HepG2 (cell line): ENCODE data around the gene PTPRM. TPM values are rescaled to one million over a fixed set of nuclear protein-coding genes. Genes with fewer than 3 reads are reported as not detected.

Experiments
- BRD4 ChIP-seq: sonication (generic); formaldehyde crosslinking; IDR thresholded peaks from 2 replicates; pipeline ENCODE4 v1.4.0; 2020; ENCODE audit warnings: missing genetic modification reagents
- CREM ChIP-seq, 2 experiments: sonication (generic) in 1 of 2; formaldehyde crosslinking in 1 of 2; IDR thresholded peaks; 2 replicates each; pipeline versions ENCODE4 v1.4.0 to v1.6.1; 2016 to 2020; ENCODE audit warnings: antibody characterized with exemption in 1 of 2, mild to moderate bottlenecking in 1 of 2, missing genetic modification reagents in 1 of 2
- FOXJ3 ChIP-seq: sonication (generic); formaldehyde crosslinking; IDR thresholded peaks from 2 replicates; pipeline ENCODE4 v1.4.0; 2020; ENCODE audit warnings: missing genetic modification reagents, mild to moderate bottlenecking, borderline replicate concordance
- JUN ChIP-seq: sonication (generic); formaldehyde crosslinking; IDR thresholded peaks from 2 replicates; pipeline ENCODE4 v1.4.0; 2020; ENCODE audit warnings: mild to moderate bottlenecking, missing genetic modification reagents
- MED1 ChIP-seq: sonication (generic); formaldehyde crosslinking; IDR thresholded peaks from 2 replicates; pipeline ENCODE4 v1.4.0; 2020; ENCODE audit warnings: missing genetic modification reagents
- NCOA2 ChIP-seq: sonication (generic); formaldehyde crosslinking; IDR thresholded peaks from 2 replicates; pipeline ENCODE4 v1.8.0; 2022; ENCODE audit warnings: inconsistent platforms
- NFE2L2 ChIP-seq: fragments of 150-350 bp; IDR thresholded peaks from 2 replicates; pipeline ENCODE4 v1.6.1; 2014; ENCODE audit warnings: low read length
- NR1H2 ChIP-seq: sonication (generic); formaldehyde crosslinking; IDR thresholded peaks from 2 replicates; pipeline ENCODE4 v1.8.1; 2022; ENCODE audit warnings: low read depth, missing genetic modification reagents, borderline replicate concordance
- PAF1 ChIP-seq: IDR thresholded peaks from 2 replicates; pipeline ENCODE4 v1.6.1; 2016; ENCODE audit warnings: missing genetic modification reagents, missing compliant biosample characterization
- PHB2 ChIP-seq: fragments of 450-650 bp; IDR thresholded peaks from 2 replicates; pipeline ENCODE4 v1.6.1; 2018; ENCODE audit not compliant: partially characterized antibody
- U2AF1 ChIP-seq: fragments of 200-400 bp; formaldehyde crosslinking; optimal IDR thresholded peaks from 2 replicates; pipeline ENCODE3; 2017; ENCODE audit warnings: mild to moderate bottlenecking, low read depth, low read length
- XBP1 ChIP-seq: sonication (generic); formaldehyde crosslinking; IDR thresholded peaks from 2 replicates; pipeline ENCODE4 v1.5.0; 2020; ENCODE audit warnings: missing genetic modification reagents
- ZMYM3 ChIP-seq: sonication (generic); formaldehyde crosslinking; IDR thresholded peaks from 2 replicates; pipeline ENCODE4 v1.5.1; 2020; ENCODE audit warnings: mild to moderate bottlenecking, missing genetic modification reagents
- ZNF775 ChIP-seq: sonication (generic); formaldehyde crosslinking; IDR thresholded peaks from 2 replicates; pipeline ENCODE4 v1.4.0; 2020; ENCODE audit warnings: missing genetic modification reagents, mild to moderate bottlenecking, moderate library complexity, borderline replicate concordance
- polyA plus RNA-seq, 8 experiments: library from polyadenylated mRNA; depleted of rRNA in 3 of 8; stranded (reverse) in 7 of 8; unstranded in 1 of 8; fragments of >200 nt; fragmentation: Illumina TruSeq in 4 of 8; extraction: Trizol in 4 of 8; gene quantifications; 2 replicates each; pipeline versions ENCODE4 v1.2.1 to v1.2.3, GENCODE V29; 2011 to 2016; ENCODE audit warnings: low read depth in 4 of 8, missing spikeins in 1 of 8, mixed read lengths in 1 of 8; ENCODE audit not compliant: insufficient read depth in 1 of 8
- total RNA-seq, 5 experiments: library from RNA; depleted of rRNA; stranded (reverse); fragments of >200 nt; fragmentation: Illumina TruSeq; extraction: Trizol; gene quantifications; 2 replicates each; pipeline ENCODE4 v1.2.3, GENCODE V29; 2016; ENCODE audit warnings: low read depth in 1 of 5
- TF ChIP-seq, protein P1 (sequence below): sonication (generic); formaldehyde crosslinking; IDR thresholded peaks from 2 replicates; pipeline ENCODE4 v1.5.0; 2020; ENCODE audit warnings: mild to moderate bottlenecking, missing genetic modification reagents, moderate library complexity
- TF ChIP-seq, protein P2 (sequence below): sonication (generic); formaldehyde crosslinking; IDR thresholded peaks from 2 replicates; pipeline ENCODE4 v1.5.1; 2020; ENCODE audit warnings: missing genetic modification reagents, mild to moderate bottlenecking, borderline replicate concordance
- TF ChIP-seq, protein P3 (sequence below): IDR thresholded peaks from 2 replicates; pipeline ENCODE4 v1.6.1; 2016
- TF ChIP-seq, protein P4 (sequence below): sonication (generic); formaldehyde crosslinking; IDR thresholded peaks from 2 replicates; pipeline ENCODE4 v1.4.0; 2020; ENCODE audit warnings: missing genetic modification reagents
- TF ChIP-seq, protein P5 (sequence below): sonication (generic); formaldehyde crosslinking; IDR thresholded peaks from 2 replicates; pipeline ENCODE4 v1.4.0; 2020; ENCODE audit warnings: missing genetic modification reagents; ENCODE audit errors: not compliant biosample characterization
- TF ChIP-seq, protein P6 (sequence below): sonication (generic); formaldehyde crosslinking; IDR thresholded peaks from 2 replicates; pipeline ENCODE4 v1.8.0; 2022; ENCODE audit warnings: mild to moderate bottlenecking, missing genetic modification reagents; ENCODE audit not compliant: insufficient replicate concordance
- TF ChIP-seq, protein P7 (sequence below): sonication (generic); formaldehyde crosslinking; IDR thresholded peaks from 2 replicates; pipeline ENCODE4 v1.8.0; 2022; ENCODE audit warnings: mild to moderate bottlenecking, missing genetic modification reagents, moderate library complexity

The PTPRM gene
- total and polyA plus RNA-seq, 2 of the 13 experiments (the other 11 are each of a cell fraction or from before 2014, with no cell fraction given) = 12.6 to 108 TPM

DNA sequence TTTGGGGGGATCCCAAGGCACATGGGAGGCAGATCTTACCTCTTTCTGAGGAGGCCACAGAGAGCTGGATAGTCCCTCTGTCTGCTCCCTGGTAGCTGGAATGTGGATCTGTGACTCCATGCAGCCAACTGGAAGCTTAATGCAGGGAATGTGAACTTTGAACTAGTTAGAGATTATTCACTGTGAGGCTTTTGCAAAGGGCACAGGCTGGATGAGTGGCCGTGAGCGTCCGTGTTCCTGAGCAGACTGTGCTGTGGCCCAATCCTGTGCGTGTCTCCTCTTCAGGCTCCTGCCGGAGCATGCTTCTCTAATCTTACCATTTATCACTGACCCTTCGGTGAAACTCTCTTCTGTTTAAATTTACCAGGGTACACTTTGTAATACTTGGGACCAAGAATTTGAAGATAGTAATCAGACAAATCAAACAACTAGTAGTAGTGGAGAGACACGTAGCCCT lies 187.6 kb downstream of the PTPRM start (continued):
- TF ChIP-seq, protein P1, sequence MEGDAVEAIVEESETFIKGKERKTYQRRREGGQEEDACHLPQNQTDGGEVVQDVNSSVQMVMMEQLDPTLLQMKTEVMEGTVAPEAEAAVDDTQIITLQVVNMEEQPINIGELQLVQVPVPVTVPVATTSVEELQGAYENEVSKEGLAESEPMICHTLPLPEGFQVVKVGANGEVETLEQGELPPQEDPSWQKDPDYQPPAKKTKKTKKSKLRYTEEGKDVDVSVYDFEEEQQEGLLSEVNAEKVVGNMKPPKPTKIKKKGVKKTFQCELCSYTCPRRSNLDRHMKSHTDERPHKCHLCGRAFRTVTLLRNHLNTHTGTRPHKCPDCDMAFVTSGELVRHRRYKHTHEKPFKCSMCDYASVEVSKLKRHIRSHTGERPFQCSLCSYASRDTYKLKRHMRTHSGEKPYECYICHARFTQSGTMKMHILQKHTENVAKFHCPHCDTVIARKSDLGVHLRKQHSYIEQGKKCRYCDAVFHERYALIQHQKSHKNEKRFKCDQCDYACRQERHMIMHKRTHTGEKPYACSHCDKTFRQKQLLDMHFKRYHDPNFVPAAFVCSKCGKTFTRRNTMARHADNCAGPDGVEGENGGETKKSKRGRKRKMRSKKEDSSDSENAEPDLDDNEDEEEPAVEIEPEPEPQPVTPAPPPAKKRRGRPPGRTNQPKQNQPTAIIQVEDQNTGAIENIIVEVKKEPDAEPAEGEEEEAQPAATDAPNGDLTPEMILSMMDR = 0 out of 2 replicates have a peak, but pooled peaks have one; percentile 16
- TF ChIP-seq PHB2 = no peak
- TF ChIP-seq, protein P2, sequence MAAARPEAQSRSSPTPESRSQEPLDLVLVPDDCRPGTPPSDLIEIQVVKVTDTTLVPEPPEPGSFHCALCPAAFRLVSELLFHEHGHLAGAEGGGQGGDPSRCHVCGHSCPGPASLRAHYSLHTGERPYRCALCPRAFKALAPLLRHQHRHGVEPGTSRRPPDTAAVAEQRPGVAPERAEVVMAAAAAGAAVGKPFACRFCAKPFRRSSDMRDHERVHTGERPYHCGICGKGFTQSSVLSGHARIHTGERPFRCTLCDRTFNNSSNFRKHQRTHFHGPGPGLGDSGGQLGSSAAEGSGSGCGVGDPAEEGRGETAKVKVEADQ (CRISPR knock-in tag) = no peak; the same call in 1 of the 2 replicates
- no peak for TF ChIP-seq XBP1 (CRISPR knock-in tag)
- 0 out of 2 replicates have a peak, but pooled peaks have one; percentile 40 for TF ChIP-seq FOXJ3
- no peak for TF ChIP-seq JUN
- TF ChIP-seq, protein P3, sequence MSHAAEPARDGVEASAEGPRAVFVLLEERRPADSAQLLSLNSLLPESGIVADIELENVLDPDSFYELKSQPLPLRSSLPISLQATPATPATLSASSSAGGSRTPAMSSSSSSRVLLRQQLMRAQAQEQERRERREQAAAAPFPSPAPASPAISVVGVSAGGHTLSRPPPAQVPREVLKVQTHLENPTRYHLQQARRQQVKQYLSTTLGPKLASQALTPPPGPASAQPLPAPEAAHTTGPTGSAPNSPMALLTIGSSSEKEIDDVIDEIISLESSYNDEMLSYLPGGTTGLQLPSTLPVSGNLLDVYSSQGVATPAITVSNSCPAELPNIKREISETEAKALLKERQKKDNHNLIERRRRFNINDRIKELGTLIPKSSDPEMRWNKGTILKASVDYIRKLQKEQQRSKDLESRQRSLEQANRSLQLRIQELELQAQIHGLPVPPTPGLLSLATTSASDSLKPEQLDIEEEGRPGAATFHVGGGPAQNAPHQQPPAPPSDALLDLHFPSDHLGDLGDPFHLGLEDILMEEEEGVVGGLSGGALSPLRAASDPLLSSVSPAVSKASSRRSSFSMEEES = no peak
- TF ChIP-seq, protein P4, sequence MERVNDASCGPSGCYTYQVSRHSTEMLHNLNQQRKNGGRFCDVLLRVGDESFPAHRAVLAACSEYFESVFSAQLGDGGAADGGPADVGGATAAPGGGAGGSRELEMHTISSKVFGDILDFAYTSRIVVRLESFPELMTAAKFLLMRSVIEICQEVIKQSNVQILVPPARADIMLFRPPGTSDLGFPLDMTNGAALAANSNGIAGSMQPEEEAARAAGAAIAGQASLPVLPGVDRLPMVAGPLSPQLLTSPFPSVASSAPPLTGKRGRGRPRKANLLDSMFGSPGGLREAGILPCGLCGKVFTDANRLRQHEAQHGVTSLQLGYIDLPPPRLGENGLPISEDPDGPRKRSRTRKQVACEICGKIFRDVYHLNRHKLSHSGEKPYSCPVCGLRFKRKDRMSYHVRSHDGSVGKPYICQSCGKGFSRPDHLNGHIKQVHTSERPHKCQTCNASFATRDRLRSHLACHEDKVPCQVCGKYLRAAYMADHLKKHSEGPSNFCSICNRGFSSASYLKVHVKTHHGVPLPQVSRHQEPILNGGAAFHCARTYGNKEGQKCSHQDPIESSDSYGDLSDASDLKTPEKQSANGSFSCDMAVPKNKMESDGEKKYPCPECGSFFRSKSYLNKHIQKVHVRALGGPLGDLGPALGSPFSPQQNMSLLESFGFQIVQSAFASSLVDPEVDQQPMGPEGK = no peak
- peak; percentile 61 for TF ChIP-seq CREM (IDR thresholded peaks at IDR 0.05)
- no peak for TF ChIP-seq CREM (CRISPR knock-in tag; IDR thresholded peaks at IDR 0.05)
- peak; percentile 69; the same call in 1 of the 2 replicates for TF ChIP-seq BRD4
- TF ChIP-seq MED1 (CRISPR knock-in tag) = peak; percentile 90
- TF ChIP-seq NFE2L2 = no peak
- TF ChIP-seq U2AF1 = no peak
- no peak for TF ChIP-seq PAF1
- TF ChIP-seq, protein P5, sequence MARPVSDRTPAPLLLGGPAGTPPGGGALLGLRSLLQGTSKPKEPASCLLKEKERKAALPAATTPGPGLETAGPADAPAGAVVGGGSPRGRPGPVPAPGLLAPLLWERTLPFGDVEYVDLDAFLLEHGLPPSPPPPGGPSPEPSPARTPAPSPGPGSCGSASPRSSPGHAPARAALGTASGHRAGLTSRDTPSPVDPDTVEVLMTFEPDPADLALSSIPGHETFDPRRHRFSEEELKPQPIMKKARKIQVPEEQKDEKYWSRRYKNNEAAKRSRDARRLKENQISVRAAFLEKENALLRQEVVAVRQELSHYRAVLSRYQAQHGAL (CRISPR knock-in tag) = no peak
- 0 out of 2 replicates have a peak, but pooled peaks have one; percentile 58 for TF ChIP-seq ZMYM3 (CRISPR knock-in tag)
- TF ChIP-seq ZNF775 (CRISPR knock-in tag) = no peak
- TF ChIP-seq, protein P6, sequence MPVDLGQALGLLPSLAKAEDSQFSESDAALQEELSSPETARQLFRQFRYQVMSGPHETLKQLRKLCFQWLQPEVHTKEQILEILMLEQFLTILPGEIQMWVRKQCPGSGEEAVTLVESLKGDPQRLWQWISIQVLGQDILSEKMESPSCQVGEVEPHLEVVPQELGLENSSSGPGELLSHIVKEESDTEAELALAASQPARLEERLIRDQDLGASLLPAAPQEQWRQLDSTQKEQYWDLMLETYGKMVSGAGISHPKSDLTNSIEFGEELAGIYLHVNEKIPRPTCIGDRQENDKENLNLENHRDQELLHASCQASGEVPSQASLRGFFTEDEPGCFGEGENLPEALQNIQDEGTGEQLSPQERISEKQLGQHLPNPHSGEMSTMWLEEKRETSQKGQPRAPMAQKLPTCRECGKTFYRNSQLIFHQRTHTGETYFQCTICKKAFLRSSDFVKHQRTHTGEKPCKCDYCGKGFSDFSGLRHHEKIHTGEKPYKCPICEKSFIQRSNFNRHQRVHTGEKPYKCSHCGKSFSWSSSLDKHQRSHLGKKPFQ (CRISPR knock-in tag) = no peak
- TF ChIP-seq, protein P7, sequence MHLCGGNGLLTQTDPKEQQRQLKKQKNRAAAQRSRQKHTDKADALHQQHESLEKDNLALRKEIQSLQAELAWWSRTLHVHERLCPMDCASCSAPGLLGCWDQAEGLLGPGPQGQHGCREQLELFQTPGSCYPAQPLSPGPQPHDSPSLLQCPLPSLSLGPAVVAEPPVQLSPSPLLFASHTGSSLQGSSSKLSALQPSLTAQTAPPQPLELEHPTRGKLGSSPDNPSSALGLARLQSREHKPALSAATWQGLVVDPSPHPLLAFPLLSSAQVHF (CRISPR knock-in tag) = no peak
- no peak for TF ChIP-seq NR1H2
- peak; percentile 66 for TF ChIP-seq NCOA2 (CRISPR knock-in tag)
